AG09319 (cell line): ENCODE data around the gene HACD1.

ENCODE experiments used
- DNase-seq: peaks from one replicate; pipeline ENCODE4 v3.0.0-alpha.2; 2010; ENCODE audit warnings: low read depth; ENCODE audit errors: extremely low read depth
- CTCF ChIP-seq: IDR thresholded peaks from 2 replicates; pipeline ENCODE4 v1.5.1; 2011; ENCODE audit warnings: low read depth, mild to moderate bottlenecking, inconsistent platforms, low read length, moderate library complexity

The HACD1 gene

GRCh38 chr10:17616403-17617030 is 657 bp downstream of the HACD1 start:
- no peak for TF ChIP-seq CTCF
- no peak for DNase-seq

- DNase-seq: no peak
- TF ChIP-seq CTCF: no peak
Observed at GRCh38 chr10:17609523-17610079, 7.6 kb downstream of the HACD1 start.

DNA sequence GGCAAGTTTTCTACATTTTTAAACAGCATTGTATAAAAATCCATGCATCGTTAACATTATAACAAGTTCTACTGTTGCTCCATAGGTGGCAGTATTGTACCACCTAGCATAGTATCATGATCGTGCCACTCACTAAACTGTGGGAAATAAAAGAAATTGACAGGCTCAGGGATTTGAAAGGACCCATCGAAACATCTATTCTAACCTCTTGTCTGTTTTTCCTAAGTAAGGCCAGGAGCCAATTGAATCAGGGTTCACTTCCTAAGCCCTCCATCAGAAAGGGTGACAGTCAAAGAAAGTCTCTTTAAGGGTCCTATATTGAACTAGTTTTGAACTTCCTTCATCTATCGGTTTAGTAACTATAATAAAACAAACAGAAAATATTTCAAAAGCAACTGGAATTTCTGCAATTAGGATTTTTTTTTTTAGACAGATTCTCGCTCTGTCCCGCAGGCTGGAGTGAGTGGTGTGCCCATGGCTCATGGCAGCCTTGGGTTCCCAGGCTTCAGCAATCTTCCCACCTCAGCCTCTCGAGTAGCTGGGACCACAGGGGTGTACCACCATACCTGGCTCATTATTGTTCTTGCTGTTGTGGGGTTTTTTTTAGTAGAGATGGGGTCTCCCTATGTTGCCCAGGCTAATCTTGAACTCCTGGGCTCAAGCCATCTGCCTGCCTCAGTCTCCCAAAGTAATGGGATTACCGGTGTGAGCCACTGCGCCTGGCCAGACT is 9.4 kb downstream of the HACD1 start:
- TF ChIP-seq CTCF: peak; percentile 77
- no peak for DNase-seq

DNA sequence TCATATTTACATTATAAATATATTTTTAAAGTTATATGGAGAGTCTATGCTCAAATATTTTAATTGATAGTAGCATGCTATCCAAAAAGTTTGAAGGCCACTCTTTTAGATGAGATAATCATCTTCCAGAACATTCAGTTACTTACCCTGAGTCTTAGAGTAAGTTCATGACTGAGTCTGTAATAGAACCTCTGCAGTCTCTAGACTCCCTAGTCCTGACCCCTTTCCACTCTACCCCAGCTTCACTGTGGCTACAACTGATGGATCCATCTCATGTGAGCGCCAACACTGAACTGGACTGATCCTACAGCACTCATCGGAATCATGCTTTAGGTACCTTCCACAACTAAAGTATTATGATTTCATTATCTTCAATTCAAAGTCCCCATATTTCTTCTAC is 10.1 kb downstream of the HACD1 start:
- TF ChIP-seq CTCF: no peak
- DNase-seq: no peak

- DNase-seq: no peak
- TF ChIP-seq CTCF: no peak
Observed at GRCh38 chr10:17606547-17607040, 10.6 kb downstream of the HACD1 start.

DNA sequence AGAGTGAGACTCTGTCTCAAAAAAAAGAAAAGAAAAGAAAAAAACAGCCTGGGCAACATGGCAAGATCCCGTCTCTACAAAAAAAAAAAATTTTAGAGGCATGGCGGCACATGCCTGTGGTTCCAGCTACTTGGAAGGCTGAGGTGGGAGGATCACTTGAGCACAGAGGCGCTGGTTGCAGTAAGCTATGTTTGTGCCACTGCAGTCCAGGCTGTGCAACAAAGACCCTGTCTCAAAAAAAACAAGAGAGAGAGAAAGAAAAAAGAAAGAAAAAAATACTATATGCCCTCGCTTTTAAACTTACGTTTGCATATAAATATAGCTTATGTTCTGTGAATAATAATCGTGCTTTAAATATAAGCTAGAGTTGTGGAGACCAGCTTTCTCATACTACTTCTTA is 11.2 kb downstream of the HACD1 start:
- DNase-seq: no peak
- TF ChIP-seq CTCF: no peak

DNA sequence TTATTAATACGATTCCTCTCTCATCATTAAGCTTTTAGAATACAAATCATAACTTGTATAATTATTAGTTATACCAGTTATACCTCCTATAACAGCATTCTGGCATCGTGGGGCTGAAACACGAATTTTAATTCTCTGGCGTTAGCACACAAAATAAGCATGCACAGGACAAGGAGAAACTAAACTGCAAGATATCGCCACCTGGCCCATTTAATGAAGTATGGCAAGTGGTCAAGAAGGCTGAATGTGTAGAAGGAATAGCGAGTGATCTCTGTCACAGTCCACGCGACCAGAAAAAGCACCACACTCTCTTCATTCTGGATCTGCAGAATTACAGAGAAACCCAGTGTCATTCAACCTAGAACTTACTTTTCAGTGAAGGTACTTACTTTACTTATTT is 18.1 kb downstream of the HACD1 start:
- no peak for DNase-seq
- TF ChIP-seq CTCF: peak; percentile 18
